Measurements from ENCODE around the gene KCNH4. TPM values are rescaled to one million over a fixed set of nuclear protein-coding genes. Genes with fewer than 3 reads are reported as not detected.

KCNH4 gene
- total and polyA plus RNA-seq, 2 of the 13 experiments (the other 11 are each of a cell fraction or from before 2014, with no cell fraction given): 0.01 to 0.09 TPM

DNA sequence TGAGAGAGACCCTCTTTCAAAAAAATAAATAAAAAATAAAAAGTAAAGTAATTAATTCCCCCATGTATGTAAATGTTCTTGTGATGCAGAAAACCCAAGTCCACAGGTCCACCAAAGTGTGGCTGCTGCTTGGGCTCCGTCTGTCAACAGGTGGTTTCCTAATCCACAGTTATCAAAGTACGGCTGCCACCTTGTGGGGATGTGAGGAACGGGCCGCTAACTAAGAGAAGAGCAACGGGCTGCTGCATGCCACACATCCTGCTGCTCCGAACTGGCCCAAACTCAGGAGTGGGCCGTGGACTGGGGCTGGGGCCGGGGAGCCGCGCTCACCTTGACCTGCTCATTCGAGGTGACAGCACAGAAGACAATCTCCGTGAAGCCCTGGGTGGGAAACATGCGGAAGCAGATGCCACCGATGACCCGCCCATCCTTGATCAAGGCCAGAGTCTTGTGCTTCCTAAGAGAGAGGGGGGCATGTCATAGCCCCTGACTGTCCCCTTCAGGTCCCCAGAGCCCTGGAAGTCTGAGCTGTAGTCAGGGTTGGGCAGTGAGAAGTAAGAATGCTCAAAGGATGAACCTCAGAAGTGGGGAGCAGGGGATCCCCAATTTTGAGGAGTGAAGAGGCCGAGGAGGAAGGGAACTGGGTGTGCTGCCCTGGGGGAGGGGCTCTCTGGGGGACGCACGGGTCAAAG is 64.1 kb downstream of the KCNH4 start (continued):
- TF ChIP-seq, protein P1, sequence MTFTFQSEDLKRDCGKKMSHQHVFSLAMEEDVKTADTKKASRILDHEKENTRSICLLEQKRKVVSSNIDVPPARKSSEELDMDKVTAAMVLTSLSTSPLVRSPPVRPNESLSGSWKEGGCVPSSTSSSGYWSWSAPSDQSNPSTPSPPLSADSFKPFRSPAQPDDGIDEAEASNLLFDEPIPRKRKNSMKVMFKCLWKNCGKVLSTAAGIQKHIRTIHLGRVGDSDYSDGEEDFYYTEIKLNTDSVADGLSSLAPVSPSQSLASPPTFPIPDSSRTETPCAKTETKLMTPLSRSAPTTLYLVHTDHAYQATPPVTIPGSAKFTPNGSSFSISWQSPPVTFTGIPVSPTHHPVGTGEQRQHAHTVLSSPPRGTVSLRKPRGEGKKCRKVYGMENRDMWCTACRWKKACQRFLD (CRISPR knock-in tag; IDR thresholded peaks at IDR 0.05; ENCODE audit: borderline replicate concordance): no peak
- TF ChIP-seq AFF4 (CRISPR knock-in tag; IDR thresholded peaks at IDR 0.05) (no peak), KIAA2018 (CRISPR knock-in tag; IDR thresholded peaks at IDR 0.05; ENCODE audit: borderline replicate concordance) (no peak), ZNF562 (CRISPR knock-in tag; IDR thresholded peaks at IDR 0.05; ENCODE audit: borderline replicate concordance) (no peak), NFE2L1 (CRISPR knock-in tag; IDR thresholded peaks at IDR 0.05; ENCODE audit: borderline replicate concordance) (no peak), KDM2A (CRISPR knock-in tag; IDR thresholded peaks at IDR 0.05; ENCODE audit: borderline replicate concordance, low read depth) (peak; percentile 62; the same call in 1 of the 2 replicates), CSRNP1 (CRISPR knock-in tag; IDR thresholded peaks at IDR 0.05) (no peak; the same call in 1 of the 2 replicates), GTF2F1 (IDR thresholded peaks at IDR 0.05; ENCODE audit: low read length) (no peak), GMEB2 (CRISPR knock-in tag; IDR thresholded peaks at IDR 0.05; ENCODE audit: low read depth) (no peak), BORCS8-MEF2B (CRISPR knock-in tag; IDR thresholded peaks at IDR 0.05) (0 out of 2 replicates have a peak, but pooled peaks have one; percentile 29), ZMAT3 (CRISPR knock-in tag; conservative IDR thresholded peaks at IDR 0.05) (no peak)

Measured in HepG2 (cell line).